ENCODE results near the gene ZNF639.

ZNF639 gene

DNA sequence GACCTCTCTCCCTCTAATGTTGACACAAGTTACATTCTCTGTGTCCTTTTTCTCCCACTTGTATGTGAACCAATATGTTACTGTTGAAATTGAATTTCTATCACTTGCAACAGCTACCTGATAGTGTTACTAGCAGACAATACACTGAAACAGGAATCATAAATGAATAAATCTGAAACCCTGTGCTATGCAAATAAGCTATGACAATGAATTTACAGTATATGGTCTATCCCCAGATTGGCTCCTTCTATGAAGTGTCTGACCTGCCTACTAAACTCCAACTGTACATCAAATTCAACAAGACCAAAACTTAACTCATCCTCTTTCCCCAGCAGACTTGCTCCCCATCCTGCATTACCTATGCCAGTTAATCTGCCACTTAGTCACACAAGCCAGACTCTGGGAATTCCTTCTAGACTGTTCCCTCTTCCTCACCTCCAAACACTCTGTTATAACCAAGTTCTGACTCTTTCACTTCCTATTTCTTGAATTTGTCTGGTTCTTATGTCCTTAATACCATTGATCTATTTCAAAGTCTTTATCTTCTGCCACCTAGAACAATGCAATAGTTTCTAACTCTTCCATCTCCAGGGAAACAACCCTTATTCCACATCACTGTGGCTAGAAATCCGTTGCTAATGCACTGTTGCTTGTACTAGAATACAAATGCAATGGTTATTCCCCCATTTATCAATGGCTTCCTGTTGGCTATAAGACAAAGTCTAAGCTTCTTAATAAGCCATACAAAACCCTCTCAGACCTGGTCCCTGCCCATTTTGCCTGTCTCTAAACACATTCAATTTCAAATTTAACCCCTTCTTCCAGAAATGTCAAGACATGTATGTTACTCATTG is 13.4 kb upstream of the ZNF639 start:
- DNase-seq (ENCODE audit: low read depth), result no peak

DNA sequence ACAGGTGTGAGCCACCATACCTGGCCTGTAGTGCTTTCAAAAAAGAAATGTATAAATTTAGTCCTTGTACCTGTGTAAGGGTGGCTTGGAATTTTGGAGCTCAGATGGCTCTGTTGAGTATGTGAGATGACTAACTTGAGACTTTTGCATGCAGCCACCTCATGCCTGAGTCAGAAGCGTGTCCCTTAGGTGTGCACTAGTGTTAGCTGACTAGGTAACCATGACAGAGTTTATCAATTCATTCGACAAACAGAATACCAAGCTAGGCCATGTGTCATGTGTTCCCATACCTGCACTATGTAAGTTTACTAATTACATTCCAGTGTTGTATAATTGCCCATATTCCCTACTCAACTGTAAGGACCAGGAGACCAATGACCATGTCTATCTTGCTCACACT is 4.0 kb upstream of the ZNF639 start:
- no peak for DNase-seq (ENCODE audit: low read depth)

DNA sequence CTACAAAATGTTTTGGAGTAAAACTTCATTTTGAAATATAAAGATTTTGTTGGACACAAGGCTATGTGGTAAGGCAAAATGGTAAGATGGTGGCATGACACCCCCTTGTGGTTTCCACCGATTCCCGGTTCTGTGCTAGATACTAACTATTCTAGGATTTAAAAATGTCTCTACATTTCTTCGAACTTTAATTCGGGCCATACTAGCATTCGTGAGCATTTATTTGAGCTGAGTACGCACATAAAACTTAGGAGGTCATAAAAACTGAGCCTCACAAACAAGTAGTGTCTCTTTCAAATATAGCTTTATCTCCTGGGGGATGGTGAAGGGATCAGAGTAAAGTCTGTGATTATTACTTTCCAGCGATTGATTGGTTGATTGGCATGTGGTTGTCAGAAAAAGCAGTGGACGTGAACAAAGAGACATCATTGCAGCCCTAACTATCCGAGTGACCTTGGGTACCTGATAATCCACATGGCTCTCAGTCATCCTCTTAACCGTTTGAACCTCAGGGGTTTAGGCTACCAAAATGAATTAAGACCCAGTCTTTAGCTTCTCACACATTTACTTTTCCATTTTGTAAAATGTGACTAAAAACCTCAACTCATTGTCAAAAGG is 1.1 kb upstream of the ZNF639 start:
- no peak for DNase-seq (ENCODE audit: low read depth)

DNA sequence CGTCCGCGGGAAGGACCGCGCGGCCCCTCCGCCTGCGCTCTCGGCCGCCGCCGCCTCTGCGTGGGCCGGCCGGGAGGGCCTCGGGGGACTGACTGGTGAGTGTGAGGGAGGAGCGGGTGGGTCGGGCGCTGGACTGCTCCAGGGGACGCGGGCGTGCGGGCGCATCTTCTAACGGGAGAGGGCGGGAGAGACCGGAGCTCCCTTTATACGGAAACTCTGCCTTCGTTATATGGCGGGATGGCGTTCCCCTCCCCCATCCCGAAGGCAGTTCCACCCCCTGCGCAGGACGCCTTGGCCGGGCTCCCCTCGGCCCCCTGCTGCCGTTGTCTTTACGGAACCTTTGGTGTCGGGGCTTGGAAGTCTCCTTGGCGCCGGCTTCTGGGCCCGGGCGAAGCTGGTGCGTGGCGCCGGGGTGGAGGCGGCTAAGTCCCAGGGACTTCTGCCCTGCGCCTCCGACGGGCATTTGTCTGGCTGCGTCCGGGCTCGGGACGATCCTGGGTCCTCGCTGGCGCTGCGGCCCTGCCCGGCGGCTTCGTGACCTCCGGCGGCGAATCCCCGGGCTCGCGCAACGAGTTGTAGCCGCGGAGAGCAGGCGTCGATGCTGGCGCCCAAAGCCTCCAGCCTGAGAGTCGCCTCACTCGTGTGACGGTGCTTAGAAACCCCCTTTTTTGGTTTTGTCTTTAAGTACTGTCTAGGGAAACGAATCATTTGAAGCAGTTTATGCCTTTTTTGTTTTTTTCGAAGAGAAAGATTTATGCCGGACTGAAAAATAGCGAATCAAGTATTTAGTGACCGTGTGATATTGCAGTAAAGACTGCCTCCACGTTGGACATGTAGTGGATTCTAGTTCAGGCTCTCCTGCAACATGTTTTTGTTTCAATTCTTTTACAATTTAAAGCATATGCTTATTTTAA is 623 bp downstream of the ZNF639 start:
- peak; percentile 19 for DNase-seq (ENCODE audit: low read depth)

DNA sequence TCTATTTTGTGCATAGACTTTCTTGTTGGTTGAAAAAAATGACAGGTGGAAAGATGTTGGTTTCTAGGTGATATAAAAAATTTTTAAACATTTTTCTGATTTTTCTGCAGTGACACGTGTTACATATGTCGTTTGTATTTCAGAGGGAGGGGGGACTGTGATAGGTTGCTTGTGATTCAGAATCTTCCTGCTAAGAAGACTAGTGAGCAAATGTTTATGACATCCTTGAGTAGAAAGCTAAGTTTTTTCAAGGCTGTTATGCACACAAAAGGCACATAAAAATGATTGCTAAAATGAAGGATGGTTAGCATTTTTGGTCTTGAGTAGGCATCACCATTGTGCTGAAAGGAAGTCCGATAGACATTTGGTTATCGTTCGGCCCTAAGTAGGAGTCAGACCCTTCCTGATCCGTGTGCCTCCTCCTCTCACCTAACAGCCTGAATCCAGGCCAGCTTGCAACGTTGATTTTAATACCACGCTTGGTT is 1.5 kb downstream of the ZNF639 start:
- DNase-seq (ENCODE audit: low read depth), result no peak

DNA sequence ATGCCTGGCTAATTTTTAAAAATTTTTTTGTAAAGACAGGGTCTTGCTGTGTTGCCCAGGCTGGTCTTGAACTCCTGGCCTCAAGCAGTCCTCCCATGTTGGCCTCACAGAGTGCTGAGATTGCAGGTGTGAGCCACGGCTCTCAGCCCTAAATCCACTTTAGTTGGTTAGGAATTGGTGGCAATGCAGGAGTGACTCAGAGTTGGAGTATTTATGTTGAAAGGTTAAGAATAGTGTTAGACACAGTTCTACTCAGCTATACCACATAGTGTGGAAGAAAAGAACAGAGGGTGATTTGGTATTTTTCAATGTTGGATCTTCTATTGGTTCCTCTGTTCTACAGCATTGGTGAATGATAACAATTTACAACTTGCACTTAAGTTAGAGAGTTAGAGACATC is 7.6 kb downstream of the ZNF639 start:
- no peak for DNase-seq (ENCODE audit: low read depth)

DNA sequence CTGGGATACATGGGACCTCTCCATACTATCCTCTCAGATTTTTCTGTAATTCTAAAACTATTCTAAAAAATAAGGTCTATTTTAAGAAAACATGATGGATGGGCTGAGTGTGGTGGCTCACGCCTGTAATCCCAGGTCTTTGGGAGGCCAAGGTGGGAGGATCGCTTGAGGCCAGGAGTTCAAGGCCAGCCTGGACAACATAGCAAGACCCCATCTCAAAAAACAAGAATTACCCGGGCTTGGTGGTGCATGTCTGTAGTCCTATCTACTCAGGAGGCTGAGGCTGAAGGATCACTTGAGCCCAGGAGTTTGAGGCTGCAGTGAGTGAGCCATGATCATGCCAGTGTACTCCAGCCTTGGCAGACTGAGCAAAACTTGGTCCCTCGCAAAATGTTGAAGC is 9.4 kb downstream of the ZNF639 start:
- DNase-seq (ENCODE audit: low read depth), result no peak

DNA sequence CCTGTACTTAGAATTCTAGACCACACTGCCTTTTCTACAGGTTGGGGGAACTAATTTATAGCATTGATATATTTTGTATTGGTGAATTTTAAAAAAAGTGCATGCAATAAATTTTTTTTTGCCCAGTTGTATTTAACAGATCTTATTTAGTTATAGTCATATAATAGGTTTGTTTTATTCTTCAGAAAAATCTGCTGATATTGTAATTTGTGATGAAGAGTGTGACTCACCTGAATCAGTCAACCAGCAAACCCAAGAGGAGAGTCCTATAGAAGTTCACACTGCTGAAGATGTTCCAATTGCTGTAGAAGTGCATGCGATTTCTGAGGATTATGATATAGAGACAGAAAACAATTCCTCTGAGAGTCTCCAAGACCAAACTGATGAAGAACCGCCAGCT is 10.3 kb downstream of the ZNF639 start:
- no peak for DNase-seq (ENCODE audit: low read depth)

DNA sequence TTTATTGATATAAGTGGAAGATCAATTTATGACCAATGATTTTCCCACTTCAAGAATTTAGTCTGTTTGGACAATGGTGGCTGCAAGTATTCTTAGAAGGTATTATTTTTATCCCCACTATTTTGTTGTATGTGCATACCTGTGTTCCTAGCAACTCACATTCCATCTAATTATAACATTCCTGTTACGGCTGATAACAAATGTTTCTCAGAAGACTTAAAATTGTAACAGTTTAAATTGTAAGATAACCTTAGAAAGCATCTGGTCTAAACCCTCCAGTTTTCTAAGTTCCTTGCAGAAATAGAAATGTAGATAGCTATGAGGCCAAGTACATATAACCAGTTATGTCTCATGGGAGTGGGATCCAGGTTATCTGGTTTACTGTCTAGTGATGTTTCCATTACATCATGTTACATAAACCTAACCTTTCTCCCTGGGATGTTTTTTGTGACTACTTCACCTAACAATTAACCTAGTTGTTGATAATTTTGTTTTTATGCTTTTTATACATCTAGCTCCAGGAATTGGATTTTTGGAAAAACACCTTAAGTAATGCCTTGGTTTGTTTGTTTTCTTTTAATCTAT is 13.6 kb downstream of the ZNF639 start:
- no peak for DNase-seq (ENCODE audit: low read depth)

DNA sequence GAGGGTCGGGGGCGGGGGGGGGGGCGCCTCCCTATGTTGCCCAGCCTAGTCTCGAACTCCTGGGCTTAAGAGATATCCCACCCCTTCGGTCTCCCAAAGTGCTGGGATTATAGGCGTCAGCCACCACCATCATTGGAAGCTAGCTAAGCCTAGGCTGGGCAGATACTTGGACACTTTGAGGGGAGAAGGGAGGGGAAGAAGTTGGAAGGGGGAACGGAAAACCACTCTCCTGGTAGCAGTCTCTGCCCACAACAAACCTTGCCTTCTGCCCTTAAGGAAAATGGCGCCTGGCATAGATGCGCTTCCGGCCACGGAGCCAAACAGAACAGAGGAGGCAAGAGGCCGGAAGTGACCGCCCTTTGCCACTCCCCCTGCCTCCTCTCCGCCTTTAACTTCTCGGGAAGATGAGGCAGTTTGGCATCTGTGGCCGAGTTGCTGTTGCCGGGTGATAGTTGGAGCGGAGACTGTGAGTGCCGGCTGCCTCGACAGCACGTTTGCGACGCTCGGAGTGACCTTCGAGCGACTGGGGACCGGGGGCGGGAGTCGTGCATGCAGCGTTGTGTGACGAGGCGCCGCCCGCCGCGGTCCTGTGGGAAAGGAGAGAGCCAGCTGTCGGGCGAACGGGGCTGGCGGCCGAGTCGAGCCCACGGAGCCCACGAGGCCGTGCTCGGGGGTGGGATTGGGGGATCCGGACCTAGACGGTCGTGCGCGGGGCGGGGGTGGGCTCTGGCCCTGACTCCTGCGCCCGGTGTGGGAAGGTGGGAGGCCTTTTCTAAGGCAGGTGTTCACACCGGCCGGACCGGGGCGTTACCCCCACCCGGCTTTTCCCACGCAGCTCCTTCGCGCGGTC is 24.7 kb downstream of the ZNF639 start, which contains the start of gene MFN1:
Gene MFN1, plus strand, starts transcription at position 365 of the 850 bp plus-strand sequence. CDS start 1,143 bp downstream, outside the sequence.
- DNase-seq (ENCODE audit: low read depth), result peak; percentile 82

DNA sequence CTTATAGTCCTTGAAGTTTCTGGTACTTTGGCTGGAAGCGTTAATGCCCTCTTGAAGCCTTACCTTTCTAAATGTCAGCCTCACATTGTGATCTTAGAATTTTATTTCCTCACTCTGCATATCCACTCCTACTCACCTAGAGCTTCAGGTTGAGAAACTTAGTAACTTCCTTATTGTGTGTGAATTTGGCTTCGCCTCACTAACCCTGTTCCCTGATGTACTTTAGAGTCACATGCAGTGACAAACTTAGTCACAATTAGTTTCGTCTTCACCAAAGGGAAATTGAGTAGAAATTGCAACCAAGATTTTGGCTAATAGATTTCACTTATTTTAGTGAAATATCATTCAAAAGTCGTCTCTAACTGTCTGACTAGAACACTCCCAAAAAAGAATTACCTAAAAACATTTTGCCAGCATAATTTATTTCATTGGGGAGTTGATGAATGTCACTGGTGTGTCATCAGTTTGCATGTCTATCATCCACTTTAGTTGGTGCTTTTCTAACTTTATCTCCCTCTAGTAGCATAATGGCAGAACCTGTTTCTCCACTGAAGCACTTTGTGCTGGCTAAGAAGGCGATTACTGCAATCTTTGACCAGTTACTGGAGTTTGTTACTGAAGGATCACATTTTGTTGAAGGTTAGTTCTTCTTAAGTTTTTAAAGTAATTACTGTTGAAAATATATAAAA is 25.6 kb downstream of the ZNF639 start:
- no peak for DNase-seq (ENCODE audit: low read depth)

DNA sequence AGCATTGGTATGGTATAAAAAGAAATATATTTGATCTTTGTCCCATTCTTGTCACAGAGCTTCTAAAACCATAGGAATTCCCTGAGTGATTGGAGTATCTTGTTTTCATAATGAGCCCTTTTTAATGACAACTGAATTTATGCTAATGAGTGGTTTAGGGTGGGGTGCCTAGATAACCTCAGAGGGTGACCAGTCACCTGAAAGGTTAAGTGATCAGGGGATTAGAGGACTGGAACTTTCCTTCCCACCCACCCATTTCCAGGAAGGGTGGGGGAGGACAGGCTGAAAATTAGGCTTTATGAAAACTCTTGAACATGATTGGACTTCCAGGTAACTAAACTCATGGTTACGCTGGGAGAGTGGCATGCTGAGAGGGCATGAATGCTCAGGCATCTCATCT is 33.2 kb downstream of the ZNF639 start:
- no peak for DNase-seq (ENCODE audit: low read depth)

DNA sequence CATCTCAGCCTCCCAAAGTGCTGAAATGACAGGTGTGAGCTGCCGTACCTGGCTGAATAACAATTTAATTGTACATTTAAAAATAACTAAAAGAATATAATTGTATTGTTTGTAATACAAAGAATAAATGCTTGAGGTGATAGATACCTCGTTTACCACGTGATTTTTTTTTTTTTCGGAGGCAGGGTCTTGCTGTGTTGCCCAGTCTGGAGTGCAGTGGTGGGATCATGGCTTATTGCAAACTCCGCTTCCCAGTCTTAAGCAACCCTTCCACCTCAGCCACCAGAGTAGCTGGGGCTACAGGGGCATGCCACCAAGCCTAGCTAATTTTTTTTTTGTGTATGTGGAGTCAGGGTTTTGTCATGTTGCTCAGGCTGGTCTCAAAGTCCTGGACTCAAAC is 40.5 kb downstream of the ZNF639 start:
- no peak for DNase-seq (ENCODE audit: low read depth)

DNA sequence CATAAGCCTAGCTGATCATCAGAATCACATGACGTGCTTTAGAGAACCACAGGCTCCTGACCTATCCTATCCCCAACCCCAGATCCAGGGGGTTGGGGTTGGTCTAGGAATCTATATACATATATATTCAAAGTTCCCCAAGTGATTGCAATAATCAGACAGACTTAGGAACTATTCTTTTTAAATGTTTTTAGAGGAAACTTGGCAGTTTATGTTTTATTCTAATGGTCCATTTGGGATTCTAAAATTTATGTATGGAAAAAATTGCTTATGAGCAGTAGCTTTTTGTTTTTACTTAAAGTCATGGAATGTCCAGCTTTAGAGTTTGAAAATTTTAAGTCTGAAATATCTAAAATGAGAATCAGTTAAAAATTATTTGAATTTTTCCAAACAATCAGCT is 46.8 kb downstream of the ZNF639 start:
- no peak for DNase-seq (ENCODE audit: low read depth)

DNA sequence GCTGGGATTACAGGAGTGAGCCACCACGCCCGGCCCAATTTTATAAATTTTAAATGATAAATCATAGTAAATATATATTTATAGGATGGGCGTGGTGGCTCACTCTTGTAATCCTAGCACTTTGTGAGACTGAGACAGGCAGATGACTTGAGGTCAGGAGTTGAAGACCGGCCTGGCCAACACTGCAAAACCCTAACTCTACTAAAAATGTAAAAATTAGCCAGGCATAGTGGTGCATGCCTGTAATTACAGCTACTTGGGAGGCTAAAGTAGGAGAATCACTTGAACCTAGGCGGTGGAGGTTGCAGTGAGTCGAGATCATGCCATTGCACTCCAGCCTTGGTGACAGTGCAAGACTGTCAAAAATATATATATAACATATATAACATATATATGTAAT is 51.1 kb downstream of the ZNF639 start:
- no peak for DNase-seq (ENCODE audit: low read depth)

DNA sequence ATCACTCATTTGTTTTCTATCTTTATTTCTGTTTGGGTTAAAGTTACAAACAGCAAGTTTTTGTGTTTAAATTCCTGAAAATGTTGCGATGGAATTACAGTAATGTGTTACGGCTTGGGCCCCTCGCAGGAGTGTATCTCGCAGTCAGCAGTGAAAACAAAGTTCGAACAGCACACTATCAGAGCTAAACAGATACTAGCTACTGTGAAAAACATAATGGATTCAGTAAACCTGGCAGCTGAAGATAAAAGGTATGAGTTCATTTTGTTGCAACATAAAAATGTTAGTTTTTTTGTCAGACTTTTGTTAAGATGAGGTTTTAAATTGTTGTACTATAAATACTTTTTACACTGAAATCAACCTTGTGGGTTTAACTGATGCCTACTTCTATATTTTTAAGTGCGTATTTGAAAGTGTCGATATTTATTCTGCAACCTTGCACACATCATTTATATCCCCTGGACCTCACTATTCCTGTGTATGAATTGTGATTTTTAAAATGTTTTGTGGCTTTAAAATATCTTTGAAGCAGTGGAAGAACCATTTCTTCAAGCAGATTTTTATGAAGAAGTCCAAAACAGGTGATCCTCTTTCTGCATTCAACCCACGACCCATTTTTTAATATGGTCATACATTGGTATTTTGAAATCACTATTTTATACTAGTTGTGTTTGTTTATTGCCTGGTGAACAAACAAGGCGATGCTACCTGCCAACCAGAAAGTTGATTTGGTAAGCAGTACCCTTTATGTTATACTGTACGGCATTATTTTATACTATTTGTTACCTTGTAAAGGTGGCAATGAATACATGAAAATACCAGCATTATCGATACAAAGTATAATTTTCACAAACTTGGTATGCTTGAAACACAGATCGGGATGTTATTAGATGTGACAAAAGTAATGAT is 52.5 kb downstream of the ZNF639 start:
- no peak for DNase-seq (ENCODE audit: low read depth)

DNA sequence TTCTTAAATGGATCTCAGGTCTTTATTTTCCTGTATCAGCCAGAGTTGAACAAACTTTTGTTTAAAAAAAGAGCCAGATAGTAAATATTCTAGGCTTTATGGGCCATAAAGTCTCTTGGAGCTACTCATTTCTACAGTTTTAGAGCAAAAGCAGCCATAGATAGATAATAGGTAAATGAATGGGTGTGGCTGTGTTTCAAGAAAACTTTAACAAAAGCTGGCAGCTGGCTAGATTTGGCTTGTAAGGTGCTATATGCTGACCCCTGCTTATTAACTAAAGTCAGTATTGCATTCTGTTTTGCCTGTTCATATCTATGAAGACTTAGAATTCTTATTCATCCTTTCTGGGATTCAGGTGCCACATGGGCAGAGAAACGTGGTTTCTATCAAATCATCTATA is 53.6 kb downstream of the ZNF639 start:
- DNase-seq (ENCODE audit: low read depth), result no peak

Data from stimulated activated CD8-positive, alpha-beta memory T cell treated with anti-CD3 and anti-CD28 coated beads, Interleukin-12 subunit alpha, Interleukin-12 subunit beta, amount 100 ng/mL, for 1 hour (primary cell).